ENCODE measurements around the gene MEFV. TPM values are rescaled to one million over a fixed set of nuclear protein-coding genes. Genes with fewer than 3 reads are reported as not detected.
"Not testable (repeated sequence)": the region's sequence is repeated elsewhere in the genome, so short reads cannot be mapped to it uniquely, and the experiment has no call there.

Gene MEFV
- polyA plus RNA-seq, 12 donors, result 0.16 to 1.3 (median 0.25) TPM; not detected in 2

DNA sequence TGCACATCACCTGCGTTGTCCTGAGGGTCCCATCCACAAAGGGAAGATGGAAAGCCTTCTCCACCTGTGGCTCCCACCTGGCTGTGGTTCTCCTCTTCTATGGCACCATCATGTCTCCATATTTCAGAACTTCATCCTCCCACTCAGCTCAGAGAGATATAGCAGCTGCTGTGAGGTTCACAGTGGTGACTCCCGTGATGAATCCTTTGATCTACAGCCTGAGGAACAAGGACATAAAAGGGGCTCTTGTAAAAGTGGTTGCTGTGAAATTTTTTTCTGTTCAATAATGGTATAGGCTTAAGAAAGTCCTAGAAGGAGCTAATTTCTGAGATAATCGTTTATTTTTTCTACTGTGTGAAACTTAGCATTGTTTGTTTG lies 40.2 kb downstream of the MEFV start:
- DNase-seq, result no peak

DNA sequence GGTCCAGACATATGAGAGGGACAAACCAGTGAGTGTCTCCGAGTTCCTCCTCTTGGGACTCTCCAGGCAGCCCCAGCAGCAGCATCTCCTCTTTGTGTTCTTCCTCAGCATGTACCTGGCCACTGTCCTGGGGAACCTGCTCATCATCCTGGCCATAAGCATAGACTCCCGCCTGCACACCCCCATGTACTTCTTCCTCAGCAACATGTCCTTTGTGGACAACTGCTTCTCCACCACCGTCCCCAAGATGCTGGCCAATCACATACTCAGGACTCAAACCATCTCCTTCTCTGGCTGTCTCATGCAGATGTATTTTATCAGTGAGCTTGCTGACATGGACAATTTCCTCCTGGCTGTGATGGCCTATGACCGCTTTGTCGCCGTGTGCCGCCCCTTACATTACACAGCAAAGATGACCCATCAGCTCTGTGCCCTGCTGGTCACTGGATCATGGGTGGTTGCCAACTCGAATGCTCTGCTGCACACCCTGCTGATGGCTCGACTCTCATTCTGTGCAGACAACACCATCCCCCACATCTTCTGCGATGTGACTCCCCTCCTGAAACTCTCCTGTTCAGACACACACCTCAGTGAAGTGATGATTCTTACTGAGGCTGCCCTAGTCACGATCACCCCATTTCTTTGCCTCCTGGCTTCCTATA lies 40.7 kb downstream of the MEFV start:
- no peak for DNase-seq

DNA sequence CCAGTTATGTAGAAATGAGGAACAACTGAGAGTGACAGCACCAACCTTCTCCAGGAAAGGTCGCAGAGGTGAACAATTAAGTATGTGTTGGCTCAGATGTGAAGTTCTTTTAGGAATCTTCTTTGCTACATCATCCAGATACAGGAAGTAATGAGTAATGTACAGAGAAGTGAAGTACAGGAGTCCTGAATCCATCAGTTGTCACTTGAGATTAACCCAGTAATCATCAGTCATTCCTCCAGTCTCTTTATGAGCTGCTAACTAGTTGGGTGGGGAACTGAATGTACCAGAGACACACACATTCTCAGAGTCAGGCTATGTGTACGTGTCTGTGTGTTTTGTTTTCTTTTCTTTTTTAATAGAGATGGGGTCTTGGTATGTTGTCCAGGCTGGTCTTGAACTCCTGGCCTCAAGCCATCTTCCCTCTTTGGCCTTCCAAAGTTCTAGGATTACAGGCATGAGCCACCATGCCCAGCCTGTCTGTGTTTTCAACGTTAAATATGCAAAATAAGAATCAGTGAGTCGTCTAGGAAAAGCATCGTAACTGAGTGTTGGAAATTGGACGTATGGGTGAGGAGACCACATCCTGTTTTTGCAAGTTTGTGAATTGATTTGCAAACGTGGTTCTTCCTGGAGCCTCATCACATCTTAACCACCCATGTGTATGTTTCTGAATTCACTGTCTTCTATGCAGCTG lies 41.4 kb downstream of the MEFV start:
- no peak for DNase-seq

DNA sequence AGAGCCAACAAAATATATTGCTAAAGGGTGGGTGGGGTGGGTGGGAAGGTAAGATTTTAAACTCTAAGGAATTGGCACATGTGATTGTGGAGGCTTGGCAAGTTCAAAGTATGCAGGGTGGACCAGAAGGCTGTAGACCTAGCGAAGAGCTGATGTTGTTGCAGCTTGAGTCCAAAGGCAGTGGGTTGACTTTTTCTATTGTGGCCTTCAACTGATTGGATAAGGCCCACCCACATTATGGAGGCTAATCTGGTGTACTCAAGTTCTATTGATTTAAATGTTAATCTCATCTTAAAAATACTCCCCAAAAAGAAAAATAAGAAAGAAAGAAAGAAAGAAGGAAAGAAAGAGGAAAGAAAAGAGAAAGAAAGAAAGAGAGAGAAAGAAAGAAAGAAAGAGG lies 43.9 kb downstream of the MEFV start:
- DNase-seq, result no peak

DNA sequence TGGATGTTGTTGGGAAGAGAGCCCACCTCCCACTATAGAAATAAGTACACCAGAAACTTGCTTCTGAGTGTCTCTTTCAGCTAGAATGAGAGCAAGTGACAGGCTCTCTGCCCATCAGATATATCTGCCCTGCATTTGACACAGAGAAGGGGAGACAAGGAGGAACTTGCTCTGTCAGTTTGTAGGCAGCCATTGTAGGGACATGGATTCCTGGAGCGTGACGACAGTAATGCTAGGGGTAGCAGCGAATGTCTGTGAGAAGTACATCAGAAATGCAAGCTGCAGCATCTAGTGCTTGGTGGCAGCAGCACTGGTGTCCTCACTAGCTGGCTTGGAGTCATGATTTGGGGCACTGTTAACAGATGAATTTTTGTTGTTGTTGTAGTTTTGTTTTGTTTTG lies 44.4 kb downstream of the MEFV start:
- DNase-seq, result no peak

DNA sequence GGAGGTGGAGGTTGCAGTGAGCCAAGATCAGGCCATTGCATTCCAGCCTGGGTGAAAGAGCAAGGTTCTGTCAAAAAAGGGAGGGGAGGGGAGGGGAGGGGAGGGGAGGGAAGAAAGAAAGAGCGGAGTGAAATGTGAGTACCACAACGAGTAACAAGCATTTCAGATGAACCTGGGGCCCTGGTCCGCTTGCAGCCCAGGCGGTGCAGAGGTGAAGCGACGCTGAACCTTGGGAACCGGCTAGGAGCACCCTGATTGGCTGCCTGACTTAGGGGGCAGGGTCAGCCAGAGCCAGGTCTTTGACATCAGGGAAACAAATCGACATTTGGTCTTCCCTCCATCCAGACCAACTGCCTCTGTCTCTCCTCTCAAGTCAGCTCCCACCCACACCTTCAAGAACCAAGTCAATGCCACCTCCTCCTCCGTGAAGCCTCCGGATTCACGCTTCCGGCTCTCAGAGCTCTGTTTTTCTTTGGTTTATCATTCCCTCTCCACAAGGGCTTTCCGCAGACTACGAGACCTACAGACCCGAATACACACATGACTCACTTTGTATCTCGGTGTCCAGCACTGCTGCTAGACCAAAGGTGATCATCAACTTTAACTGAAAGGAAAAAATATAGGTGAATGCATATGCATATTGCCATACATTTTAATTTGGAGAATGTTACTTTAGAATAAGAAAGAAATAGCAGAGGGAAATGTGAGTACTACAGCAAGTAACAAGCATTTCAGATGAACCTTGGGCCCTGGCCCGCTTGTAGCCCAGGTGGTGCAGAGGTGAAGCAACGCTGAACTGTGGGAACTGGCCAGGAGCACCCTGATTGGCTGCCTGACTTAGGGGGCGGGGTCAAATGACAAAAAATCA lies 49.1 kb downstream of the MEFV start:
- no peak for DNase-seq

DNA sequence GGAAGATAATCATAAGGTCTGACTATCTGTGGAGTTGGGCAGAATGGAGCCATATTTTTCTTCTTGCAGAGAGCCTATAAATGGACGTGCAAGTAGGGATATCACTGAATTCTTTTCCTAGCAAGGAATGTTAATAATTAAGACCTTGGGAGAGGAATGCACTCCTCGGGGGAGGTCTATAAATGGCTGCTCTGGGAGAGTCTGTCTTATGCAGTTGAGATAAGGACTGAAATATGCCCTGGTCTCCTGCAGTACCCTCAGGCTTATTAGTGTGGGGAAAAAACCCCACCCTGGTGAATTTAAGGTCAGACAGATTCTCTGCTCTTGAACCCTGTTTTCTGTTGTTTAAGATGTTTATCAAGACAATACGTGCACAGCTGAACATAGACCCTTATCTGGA lies 50.5 kb downstream of the MEFV start:
- not testable (repeated sequence) for DNase-seq

DNA sequence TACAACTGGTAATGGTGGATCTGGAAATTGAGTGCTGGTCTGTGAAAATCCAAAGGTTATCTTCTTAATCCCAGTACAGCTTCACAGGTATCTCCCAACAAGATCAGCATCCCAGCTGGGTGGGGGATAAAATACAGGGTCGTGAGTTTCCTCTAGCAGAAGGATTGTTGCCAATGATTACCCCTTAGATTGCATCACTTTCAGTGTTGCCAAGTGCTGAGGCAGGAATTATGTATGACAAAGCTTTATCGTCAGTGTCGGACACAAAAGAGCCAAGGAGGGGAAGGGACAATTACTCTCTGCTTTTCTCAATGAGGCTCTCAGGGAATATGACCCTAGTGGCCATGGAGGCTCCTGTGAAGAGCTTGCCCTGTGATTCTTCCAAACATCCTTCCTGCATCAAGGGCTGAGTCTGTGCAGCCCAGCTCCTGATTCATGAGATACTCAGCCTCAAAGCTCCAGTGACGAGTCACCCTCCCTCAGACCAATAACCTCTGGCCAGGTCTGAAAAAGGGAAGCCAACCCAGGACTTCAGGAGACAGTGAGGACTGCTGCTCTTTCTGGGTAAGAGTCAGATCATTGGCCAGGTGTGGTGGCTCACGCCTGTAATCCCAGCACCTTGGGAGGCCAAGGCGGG lies 53.4 kb downstream of the MEFV start:
- DNase-seq, result no peak

DNA sequence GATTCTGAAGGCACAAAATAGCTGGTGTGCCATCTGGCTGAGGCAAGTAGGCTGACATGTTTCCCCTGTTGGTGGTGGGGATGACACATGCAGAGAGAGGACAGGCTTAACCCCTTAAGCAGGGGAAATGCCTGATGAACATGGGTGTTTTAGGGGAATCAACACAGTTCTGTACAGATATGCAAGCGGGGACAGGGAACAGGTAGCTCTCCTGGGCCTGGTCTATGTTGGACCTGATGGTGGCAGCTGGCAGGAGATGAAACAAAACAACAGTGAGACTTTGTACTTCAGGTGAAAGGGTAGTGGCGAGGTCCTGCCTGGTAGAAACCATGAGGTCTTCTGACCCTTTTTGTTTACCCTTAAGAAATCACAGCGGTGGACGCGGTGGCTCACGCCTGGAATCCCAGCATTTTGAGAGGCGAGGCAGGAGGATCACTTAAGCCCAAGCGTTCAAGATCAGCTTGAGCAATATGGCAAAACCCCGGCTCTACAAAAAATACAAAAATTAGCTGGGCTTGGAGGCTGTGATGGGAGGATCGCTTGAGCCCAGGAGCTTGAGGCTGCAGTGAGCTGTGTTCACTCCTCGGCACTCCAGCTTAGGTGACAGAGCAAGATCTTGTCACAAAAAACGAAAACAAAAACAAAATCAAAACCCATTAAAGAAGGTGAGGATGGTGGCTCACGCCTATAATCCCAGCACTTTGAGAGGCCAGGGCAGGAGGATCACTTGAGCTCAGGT lies 57.9 kb downstream of the MEFV start:
- DNase-seq, result no peak

DNA sequence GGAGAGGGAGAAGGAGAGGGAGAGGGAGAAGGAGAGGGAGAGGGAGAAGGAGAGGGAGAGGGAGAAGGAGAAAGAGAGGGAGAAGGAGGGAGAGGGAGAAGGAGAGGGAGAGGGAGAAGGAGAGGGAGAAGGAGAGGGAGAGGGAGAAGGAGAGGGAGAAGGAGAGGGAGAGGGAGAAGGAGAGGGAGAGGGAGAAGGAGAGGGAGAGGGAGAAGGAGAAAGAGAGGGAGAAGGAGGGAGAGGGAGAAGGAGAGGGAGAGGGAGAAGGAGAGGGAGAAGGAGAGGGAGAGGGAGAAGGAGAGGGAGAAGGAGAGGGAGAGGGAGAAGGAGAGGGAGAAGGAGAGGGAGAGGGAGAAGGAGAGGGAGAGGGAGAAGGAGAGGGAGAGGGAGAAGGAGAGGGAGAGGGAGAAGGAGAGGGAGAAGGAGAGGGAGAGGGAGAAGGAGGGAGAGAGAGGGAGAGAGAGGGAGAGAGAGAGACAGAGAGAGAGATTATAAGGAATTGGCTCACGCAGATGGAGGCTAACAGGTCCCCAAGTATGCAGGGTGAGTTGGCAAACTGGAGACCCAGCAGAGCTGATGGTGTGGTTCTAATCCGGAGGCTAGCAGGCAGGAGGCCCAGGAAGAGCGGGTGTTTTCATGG lies 58.6 kb downstream of the MEFV start:
- DNase-seq, result not testable (repeated sequence)

DNA sequence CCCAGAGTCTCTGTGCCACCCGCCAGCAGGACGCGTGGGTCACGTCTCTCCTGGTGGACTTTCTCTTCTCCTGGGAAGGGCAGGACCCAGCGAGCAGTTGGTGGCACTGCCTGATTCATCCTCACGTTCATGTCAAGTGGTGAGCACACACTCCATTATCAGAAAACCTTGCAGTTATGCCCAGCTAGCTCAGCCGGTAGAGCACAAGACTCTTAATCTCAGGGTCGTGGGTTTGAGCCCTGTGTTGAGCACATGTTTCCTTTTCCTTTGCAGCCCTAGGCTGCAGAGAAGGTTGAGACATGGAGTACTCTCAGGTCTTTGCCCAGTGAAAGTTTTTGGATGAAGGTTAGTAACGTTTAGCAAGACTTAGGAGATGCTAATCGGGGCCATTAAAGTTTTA lies 60.5 kb downstream of the MEFV start:
- no peak for DNase-seq

DNA sequence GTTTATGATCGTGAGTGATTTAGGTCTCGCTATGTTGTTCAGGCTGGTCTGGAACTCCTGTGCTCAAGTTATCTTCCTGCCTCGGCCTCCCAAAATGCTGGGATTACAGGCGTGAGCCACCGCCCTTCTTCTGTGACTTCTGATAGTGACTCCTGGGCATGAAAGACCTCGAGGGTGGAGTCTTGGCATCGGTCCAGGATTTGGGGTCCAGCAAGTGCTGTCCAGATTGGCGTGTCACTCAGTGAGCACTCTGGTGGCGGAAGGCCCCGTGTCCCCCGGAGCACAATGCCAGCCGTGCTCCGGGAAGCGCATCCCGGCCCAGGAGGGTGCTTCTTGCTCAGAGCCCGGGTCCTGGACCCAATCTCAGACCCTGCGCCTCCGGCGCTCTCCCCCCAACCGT lies 61.6 kb downstream of the MEFV start:
- no peak for DNase-seq

DNA sequence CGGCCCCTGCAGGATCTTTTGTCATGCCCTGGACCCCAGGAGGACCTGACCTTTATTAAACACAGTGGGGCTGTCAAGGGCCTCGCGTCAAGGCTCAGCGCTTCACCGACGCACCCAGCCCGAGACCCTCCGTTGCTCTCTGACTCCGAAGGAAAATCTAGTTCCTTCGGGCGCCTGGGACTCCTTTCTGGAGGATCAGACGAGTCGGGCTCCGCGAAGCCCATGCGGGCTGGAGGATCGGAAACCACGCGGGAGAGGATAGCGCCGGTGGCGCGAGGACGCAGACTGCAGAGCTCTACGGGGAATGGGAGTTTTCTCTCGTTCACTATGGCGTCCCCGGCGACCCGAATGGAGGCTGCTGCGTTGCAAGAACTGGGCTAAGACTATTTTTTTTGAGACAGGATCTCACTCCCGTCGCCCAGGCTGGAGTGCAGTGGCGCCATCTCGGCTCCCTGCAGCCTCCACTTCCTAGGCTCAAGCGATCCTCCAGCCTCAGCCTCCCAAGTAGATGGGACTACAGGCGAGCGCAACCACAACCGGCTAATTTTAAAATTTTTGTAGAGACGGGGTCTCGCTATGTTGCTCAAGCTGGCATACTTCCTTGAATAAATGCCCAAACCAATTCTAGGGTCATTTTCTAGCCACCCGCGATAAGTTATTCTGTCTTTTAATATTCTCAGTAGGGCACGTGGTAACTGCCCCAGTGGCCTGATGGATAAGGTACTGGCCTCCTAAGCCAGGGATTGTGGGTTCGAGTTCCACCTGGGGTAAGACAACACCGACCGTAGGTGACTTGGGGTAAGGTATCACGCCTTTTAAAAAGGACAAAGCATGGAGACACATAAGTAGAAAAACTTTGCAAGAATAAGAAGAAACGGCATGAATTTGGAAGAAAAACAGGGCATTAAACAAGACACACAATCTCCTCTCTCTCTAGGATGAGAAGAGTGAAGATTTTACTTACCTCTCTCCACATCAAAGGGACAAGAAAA lies 62.9 kb downstream of the MEFV start:
- no peak for DNase-seq

DNA sequence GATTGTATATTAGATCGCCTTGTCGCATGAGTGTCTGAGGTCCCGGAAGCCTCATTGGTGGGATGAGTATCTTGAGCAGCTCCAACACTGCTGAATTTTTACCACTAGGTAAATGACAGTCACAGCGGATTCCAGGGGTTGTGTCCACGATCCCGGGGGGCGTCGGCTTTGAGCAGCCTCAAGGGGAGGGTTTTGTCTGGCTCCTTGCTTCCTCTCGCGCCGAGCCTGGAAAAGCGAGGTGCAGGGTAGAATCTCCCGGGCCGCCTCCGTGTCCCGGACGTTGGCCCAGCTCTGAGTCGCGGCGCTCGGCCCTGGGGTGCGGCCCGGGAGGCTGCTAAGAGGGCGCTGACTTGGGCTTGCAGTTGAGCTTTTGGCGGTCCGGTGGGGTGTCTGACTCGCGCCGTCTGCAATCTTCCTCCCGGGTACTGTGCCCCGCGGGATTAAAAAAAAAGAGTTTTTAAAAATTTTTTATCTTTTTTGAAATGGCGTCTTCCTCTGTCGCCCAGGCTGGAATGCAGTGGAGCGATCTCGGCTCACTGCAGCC lies 63.9 kb downstream of the MEFV start:
- DNase-seq, result no peak

Other genes starting within 250 kb of the MEFV start
- 1 to 10 TPM in 8 of 12 donors, under 1 TPM in 3, not detected in 1; 0.39 to 5.2 (median 2.0) TPM for gene CLDN9, start 243.7 kb downstream of the MEFV start, polyA plus RNA-seq (ENCODE audit: insufficient read length in 12 of 12)
- 1 to 10 TPM in 3 of 12 donors, under 1 TPM in 7, not detected in 2; 0.26 to 9.1 (median 0.41) TPM for gene CLDN6, start 238.4 kb downstream of the MEFV start, polyA plus RNA-seq (ENCODE audit: insufficient read length in 12 of 12)
- gene TNFRSF12A, start 236.3 kb downstream of the MEFV start, polyA plus RNA-seq (ENCODE audit: insufficient read length in 12 of 12), result 100 to 1,000 TPM in 1 of 12 donors, 10 to 100 TPM in 10, not detected in 1; 17.2 to 159 (median 35.9) TPM
- gene HCFC1R1, start 232.7 kb downstream of the MEFV start, polyA plus RNA-seq (ENCODE audit: insufficient read length in 12 of 12), result 100 to 1,000 TPM in 7 of 12 donors, 10 to 100 TPM in 4, not detected in 1; 82.4 to 162 (median 104) TPM
- 100 to 1,000 TPM in 1 of 12 donors, 10 to 100 TPM in 11; 14.4 to 839 (median 18.9) TPM for gene THOC6, start 232.6 kb downstream of the MEFV start, polyA plus RNA-seq (ENCODE audit: insufficient read length in 12 of 12)
- gene BICDL2, start 219.7 kb downstream of the MEFV start, polyA plus RNA-seq (ENCODE audit: insufficient read length in 12 of 12), result 1 to 10 TPM in 4 of 12 donors, not detected in 8; 1.0 to 7.7 (median 2.8) TPM
- gene MMP25, start 210.1 kb downstream of the MEFV start, polyA plus RNA-seq (ENCODE audit: insufficient read length in 12 of 12), result 1 to 10 TPM in 10 of 12 donors, not detected in 2; 1.1 to 5.9 (median 2.0) TPM
- gene IL32, start 191.0 kb downstream of the MEFV start, polyA plus RNA-seq (ENCODE audit: insufficient read length in 12 of 12), result 100 to 1,000 TPM in 7 of 12 donors, 10 to 100 TPM in 4, not detected in 1; 34.5 to 228 (median 112) TPM
- under 1 TPM in 8 of 12 donors, not detected in 4; 0.22 to 0.67 (median 0.31) TPM for gene ZSCAN10, start 157.3 kb downstream of the MEFV start, polyA plus RNA-seq (ENCODE audit: insufficient read length in 12 of 12)
- gene ZNF205, start 144.0 kb downstream of the MEFV start, polyA plus RNA-seq (ENCODE audit: insufficient read length in 12 of 12), result 10 to 100 TPM in 11 of 12 donors, not detected in 1; 10.3 to 20.5 (median 12.4) TPM
- gene ZNF213, start 121.6 kb downstream of the MEFV start, polyA plus RNA-seq (ENCODE audit: insufficient read length in 12 of 12), result 10 to 100 TPM in 4 of 12 donors, 1 to 10 TPM in 7, not detected in 1; 7.3 to 13.0 (median 9.5) TPM
- gene OR1F1, start 68.4 kb downstream of the MEFV start, polyA plus RNA-seq (ENCODE audit: insufficient read length in 12 of 12), result not detected
- 10 to 100 TPM in 1 of 12 donors, 1 to 10 TPM in 10, not detected in 1; 6.3 to 14.0 (median 7.6) TPM for gene ZNF200, start 21.5 kb downstream of the MEFV start, polyA plus RNA-seq (ENCODE audit: insufficient read length in 12 of 12)
- gene ZNF263, start 26.9 kb upstream of the MEFV start, polyA plus RNA-seq (ENCODE audit: insufficient read length in 12 of 12), result 10 to 100 TPM in 11 of 12 donors, not detected in 1; 25.7 to 61.4 (median 28.3) TPM
- 10 to 100 TPM in 2 of 12 donors, 1 to 10 TPM in 9, not detected in 1; 7.8 to 19.9 (median 9.4) TPM for gene TIGD7, start 48.8 kb upstream of the MEFV start, polyA plus RNA-seq (ENCODE audit: insufficient read length in 12 of 12)
- gene ZNF75A, start 48.9 kb upstream of the MEFV start, polyA plus RNA-seq (ENCODE audit: insufficient read length in 12 of 12), result 10 to 100 TPM in 11 of 12 donors, not detected in 1; 19.6 to 54.6 (median 32.0) TPM
- gene OR2C1, start 99.3 kb upstream of the MEFV start, polyA plus RNA-seq (ENCODE audit: insufficient read length in 12 of 12), result under 1 TPM in 7 of 12 donors, not detected in 5; 0.20 to 0.70 (median 0.32) TPM
- 10 to 100 TPM in 8 of 12 donors, 1 to 10 TPM in 3, not detected in 1; 7.3 to 18.6 (median 12.5) TPM for gene ZSCAN32, start 144.4 kb upstream of the MEFV start, polyA plus RNA-seq (ENCODE audit: insufficient read length in 12 of 12)
- 10 to 100 TPM in 1 of 12 donors, 1 to 10 TPM in 10, not detected in 1; 7.3 to 10.6 (median 8.8) TPM for gene ZNF174, start 144.6 kb upstream of the MEFV start, polyA plus RNA-seq (ENCODE audit: insufficient read length in 12 of 12)
- gene ZNF597, start 186.9 kb upstream of the MEFV start, polyA plus RNA-seq (ENCODE audit: insufficient read length in 12 of 12), result 1 to 10 TPM in 10 of 12 donors, not detected in 2; 2.0 to 3.1 (median 2.4) TPM
- gene NAA60, start 187.0 kb upstream of the MEFV start, polyA plus RNA-seq (ENCODE audit: insufficient read length in 12 of 12), result 10 to 100 TPM in 11 of 12 donors, not detected in 1; 27.7 to 56.1 (median 33.1) TPM
- not detected for gene C16orf90, start 238.9 kb upstream of the MEFV start, polyA plus RNA-seq (ENCODE audit: insufficient read length in 12 of 12)
- 10 to 100 TPM in 11 of 12 donors, not detected in 1; 15.6 to 29.4 (median 24.6) TPM for gene CLUAP1, start 244.4 kb upstream of the MEFV start, polyA plus RNA-seq (ENCODE audit: insufficient read length in 12 of 12)

Measured in muscle of arm (tissue), 12 donors.